ENCODE results near the gene CENPP.

DNA sequence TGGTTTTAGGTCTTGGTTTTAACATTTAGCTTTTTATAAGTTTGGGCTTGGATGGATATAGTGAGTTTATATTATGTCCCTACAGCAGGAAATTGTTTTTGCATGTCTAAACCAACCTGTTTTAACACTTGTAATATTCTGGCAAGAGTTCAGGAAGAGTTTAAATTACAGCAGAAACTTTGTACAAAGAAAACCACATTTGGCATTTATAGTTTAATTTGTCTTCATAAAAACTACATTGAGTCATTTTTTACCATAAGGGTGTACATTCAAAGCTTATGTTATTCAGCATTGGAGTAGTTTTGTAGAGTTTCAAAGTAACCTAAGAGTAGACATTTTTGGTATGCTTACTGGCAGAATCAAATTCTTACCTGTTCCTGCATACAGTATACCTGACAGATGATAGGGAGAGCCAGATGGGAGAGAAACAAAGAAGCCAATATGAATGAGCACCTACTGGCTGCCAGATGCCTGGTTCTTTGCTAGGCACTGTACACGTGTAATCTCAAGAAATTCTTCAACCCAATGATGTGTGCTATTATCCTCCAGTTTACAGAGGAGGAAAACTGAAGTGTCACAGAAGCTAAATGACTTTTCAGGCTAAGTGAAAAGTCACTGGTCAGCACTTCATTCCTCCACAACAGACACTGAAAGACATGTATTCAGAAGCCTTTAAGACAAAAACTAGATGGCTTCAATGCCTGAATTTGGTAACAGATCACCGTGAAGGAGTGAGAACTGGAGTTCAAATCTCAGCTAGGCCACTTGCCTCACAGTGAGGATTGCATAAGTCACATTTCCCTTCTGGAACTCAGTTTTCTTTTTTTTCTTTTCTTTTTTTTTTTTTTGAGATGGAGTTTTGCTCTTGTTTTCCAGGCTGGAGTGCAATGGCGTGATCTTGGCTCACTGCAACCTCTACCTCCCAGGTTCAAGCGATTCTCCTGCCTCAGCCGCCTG is 235.9 kb downstream of the CENPP start:
- TF ChIP-seq POLR2AphosphoS5 (IDR thresholded peaks at IDR 0.05) (no peak), EP300 (IDR thresholded peaks at IDR 0.05; ENCODE audit: low read depth) (no peak), POLR2A (IDR thresholded peaks at IDR 0.05) (no peak)
- TF ChIP-seq, protein P1, sequence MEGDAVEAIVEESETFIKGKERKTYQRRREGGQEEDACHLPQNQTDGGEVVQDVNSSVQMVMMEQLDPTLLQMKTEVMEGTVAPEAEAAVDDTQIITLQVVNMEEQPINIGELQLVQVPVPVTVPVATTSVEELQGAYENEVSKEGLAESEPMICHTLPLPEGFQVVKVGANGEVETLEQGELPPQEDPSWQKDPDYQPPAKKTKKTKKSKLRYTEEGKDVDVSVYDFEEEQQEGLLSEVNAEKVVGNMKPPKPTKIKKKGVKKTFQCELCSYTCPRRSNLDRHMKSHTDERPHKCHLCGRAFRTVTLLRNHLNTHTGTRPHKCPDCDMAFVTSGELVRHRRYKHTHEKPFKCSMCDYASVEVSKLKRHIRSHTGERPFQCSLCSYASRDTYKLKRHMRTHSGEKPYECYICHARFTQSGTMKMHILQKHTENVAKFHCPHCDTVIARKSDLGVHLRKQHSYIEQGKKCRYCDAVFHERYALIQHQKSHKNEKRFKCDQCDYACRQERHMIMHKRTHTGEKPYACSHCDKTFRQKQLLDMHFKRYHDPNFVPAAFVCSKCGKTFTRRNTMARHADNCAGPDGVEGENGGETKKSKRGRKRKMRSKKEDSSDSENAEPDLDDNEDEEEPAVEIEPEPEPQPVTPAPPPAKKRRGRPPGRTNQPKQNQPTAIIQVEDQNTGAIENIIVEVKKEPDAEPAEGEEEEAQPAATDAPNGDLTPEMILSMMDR (IDR thresholded peaks at IDR 0.05): no peak

Measured in transverse colon (tissue), 4 donors.